Gastrocnemius medialis (tissue), 4 donors: Measurements from ENCODE around the gene NEMF. TPM values are rescaled to one million over a fixed set of nuclear protein-coding genes. Genes with fewer than 3 reads are reported as not detected.

Experiments used
- ATAC-seq, 2 donors: fragments of 150-250 bp; one replicate each; pipeline ENCODE4 v1.9.1; 2016
- DNase-seq, 2 donors: peaks; one replicate each; pipeline ENCODE4 v3.0.0-alpha.2; 2019
- H3K27ac ChIP-seq, 4 donors: fragments of 200-600 bp; sonication (generic); 1 replicate in 1 of 4; 2 replicates in 3 of 4; pipeline ENCODE4 v1.5.1; 2016 to 2018; ENCODE audit warnings: mild to moderate bottlenecking in 2 of 4, moderate library complexity in 1 of 4
- H3K27me3 ChIP-seq, 3 donors: fragments of 200-600 bp; sonication (generic) in 2 of 3; 1 replicate in 1 of 3; 2 replicates in 2 of 3; pipeline versions ENCODE4 v1.5.1 to v1.6.0; 2016 to 2019; ENCODE audit warnings: mild to moderate bottlenecking in 1 of 3, moderate library complexity in 1 of 3
- H3K36me3 ChIP-seq, 2 donors: fragments of 200-600 bp; sonication (generic) in 1 of 2; one replicate each; pipeline ENCODE4 v1.5.1; 2017 to 2018
- H3K4me1 ChIP-seq, 2 donors: fragments of 200-600 bp; sonication (generic) in 1 of 2; one replicate each; pipeline ENCODE4 v1.5.1; 2016 to 2017; ENCODE audit warnings: mild to moderate bottlenecking in 2 of 2
- H3K4me3 ChIP-seq, 4 donors: fragments of 200-600 bp; sonication (generic) in 3 of 4; 1 replicate in 1 of 4; 2 replicates in 3 of 4; pipeline ENCODE4 v1.5.1; 2016 to 2019; ENCODE audit warnings: mild to moderate bottlenecking in 2 of 4
- H3K9me3 ChIP-seq, 3 donors: fragments of 200-600 bp; sonication (generic) in 2 of 3; 1 replicate in 1 of 3; 2 replicates in 2 of 3; pipeline ENCODE4 v1.5.1; 2016 to 2019
- POLR2A ChIP-seq, 2 donors: fragments of 450-650 bp; IDR thresholded peaks; one replicate each; pipeline ENCODE4 v1.6.1; 2017; ENCODE audit warnings: antibody characterized with exemption in 2 of 2, mild to moderate bottlenecking in 2 of 2, moderate library complexity in 2 of 2
- in situ Hi-C, 4 donors: fragments of 200-750 bp; cut with MboI; loops; one replicate each; pipeline versions ENCODE4 v1.15.0 to v1.8.0; 2017; ENCODE audit warnings: low sequenced_read_pairs in 4 of 4
- intact Hi-C: fragments of 100-400 bp; cut with DNase I; formaldehyde crosslinking; loops from one replicate; pipeline ENCODE4 v1.15.1; 2023; ENCODE audit warnings: low total_unique reads
- total RNA-seq, 4 donors: library from RNA; depleted of rRNA; stranded (reverse); fragments of >200 nt; gene quantifications; one replicate each; pipeline versions ENCODE4 v1.1.0 to v1.2.3, GENCODE V29; 2016
- TF ChIP-seq, protein P1 (sequence below), 5 experiments: fragments of 450-650 bp in 3 of 5; fragments of 200-600 bp in 2 of 5; sonication (generic) in 2 of 5; IDR thresholded peaks in 4 of 5; conservative IDR thresholded peaks in 1 of 5; 1 replicate in 4 of 5; 2 replicates in 1 of 5; pipeline ENCODE4 v1.5.1; 2016 to 2019; ENCODE audit warnings: antibody characterized with exemption in 5 of 5, mild to moderate bottlenecking in 3 of 5, moderate library complexity in 3 of 5

The NEMF gene
- total RNA-seq, 4 donors from 2014 or later = 56.5 to 71.1 (median 65.2) TPM

DNA sequence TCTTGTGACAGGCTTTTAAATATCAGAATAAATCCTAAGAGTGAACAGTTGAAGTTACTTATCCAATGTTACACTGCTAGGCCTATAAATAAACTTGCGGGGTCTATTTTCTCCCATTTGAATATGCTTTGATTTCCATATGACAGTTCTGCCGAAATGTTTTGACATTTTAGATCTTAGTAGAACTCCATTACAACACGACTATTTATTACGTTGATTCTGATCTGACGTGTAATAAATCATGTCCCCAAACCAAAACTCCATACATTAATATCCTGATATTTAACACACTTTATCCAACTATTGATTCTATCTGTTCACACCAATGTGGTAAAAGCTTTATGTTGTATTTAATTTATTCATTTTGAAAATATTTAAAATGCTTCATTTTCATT is 16.1 kb upstream of the NEMF start:
- Histone ChIP-seq H3K27me3 (no peaks in the 10 kb centered on the region), H3K36me3 (no peaks in the 10 kb centered on the region), H3K9me3 (no peaks in the 10 kb centered on the region), H3K4me1 (peaks cover 5 to 7% of the 10 kb centered on the region in 2 donors), H3K4me3 (peak overlapping the region; percentile 41 to 86 (median 58)), H3K27ac (peak overlapping the region; percentile 82 to 96 (median 87))
- in situ Hi-C loops (loop anchor here in 3 of 4 donors (5.0 to 25.0 kb wide), 7 partner anchors 136 to 669 kb away; partner anchors contain the start of genes MAP4K5 (in 2 of the 3), SOS2 (in 1 of the 3) and VCPKMT (in 1 of the 3)), intact Hi-C loops (loop anchor here (1.0 to 10.0 kb wide), 4 partner anchors 24 to 906 kb away; partner anchors contain the start of genes DMAC2L, L2HGDH and MAP4K5)
- ATAC-seq = peak in 1 of 2 donors; percentile 15
- DNase-seq = no peak
- TF ChIP-seq, protein P1, sequence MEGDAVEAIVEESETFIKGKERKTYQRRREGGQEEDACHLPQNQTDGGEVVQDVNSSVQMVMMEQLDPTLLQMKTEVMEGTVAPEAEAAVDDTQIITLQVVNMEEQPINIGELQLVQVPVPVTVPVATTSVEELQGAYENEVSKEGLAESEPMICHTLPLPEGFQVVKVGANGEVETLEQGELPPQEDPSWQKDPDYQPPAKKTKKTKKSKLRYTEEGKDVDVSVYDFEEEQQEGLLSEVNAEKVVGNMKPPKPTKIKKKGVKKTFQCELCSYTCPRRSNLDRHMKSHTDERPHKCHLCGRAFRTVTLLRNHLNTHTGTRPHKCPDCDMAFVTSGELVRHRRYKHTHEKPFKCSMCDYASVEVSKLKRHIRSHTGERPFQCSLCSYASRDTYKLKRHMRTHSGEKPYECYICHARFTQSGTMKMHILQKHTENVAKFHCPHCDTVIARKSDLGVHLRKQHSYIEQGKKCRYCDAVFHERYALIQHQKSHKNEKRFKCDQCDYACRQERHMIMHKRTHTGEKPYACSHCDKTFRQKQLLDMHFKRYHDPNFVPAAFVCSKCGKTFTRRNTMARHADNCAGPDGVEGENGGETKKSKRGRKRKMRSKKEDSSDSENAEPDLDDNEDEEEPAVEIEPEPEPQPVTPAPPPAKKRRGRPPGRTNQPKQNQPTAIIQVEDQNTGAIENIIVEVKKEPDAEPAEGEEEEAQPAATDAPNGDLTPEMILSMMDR (IDR thresholded peaks at IDR 0.05 in 4 of 5, conservative IDR thresholded peaks at IDR 0.05 in 1 of 5) = no peak
- no peak for TF ChIP-seq POLR2A (IDR thresholded peaks at IDR 0.05)

DNA sequence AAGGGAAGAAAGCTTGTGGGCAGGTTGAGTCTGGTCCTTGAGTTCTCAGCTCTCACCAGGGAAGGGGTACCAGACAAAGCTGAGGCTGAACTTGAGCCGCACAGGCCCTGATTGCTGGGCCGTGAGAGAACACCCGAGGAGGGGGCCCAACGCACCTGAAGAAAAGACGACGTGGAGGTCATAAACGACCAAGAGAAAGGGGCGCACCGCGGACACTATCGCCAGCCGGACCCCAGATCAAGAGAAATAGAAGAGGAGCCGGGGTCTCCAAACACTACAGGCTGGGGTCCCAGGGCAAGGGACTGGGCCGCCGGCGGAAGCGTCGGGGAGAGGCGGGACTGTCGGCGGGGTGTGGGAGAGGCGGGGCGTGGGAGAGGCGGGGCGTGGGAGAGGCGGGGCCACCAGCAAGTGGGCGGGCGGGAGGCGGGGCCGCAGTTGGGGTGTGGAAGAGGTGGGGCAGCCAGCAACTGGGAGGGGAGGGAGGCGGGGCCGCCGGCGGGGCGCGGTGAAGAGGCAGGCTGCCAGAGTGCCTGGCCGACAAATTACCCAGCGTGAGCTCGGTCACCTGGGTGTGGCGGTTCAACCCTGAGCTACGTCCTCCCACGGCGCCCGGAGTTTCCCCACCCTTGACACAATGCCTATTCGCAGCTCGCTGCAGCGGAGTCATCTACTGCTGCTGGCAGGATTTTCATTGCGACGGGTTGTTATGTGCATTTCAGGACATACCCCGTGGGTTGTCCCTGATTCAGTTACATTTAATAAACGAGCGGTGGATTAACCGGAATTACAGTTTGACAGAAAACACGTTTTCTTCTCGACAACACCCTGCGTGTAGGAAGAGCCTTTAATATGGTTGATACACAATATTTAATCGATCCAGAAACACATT is 15.5 kb upstream of the NEMF start:
- Histone ChIP-seq H3K9me3 (no peaks in the 10 kb centered on the region), H3K4me1 (peaks cover 6 to 11% of the 10 kb centered on the region in 2 donors), H3K36me3 (no peaks in the 10 kb centered on the region), H3K27ac (peak overlapping the region; percentile 90 to 97 (median 94)), H3K4me3 (peak overlapping the region; percentile 55 to 86 (median 68)), H3K27me3 (no peaks in the 10 kb centered on the region)
- TF ChIP-seq POLR2A (IDR thresholded peaks at IDR 0.05) = peak; percentile 70 to 84
- TF ChIP-seq, protein P1 (IDR thresholded peaks at IDR 0.05 in 4 of 5, conservative IDR thresholded peaks at IDR 0.05 in 1 of 5) = peak in 1 of 5 experiments; percentile 33
- in situ Hi-C loops (loop anchor here in 3 of 4 donors (5.0 to 25.0 kb wide), 7 partner anchors 137 to 669 kb away; partner anchors contain the start of genes MAP4K5 (in 2 of the 3), SOS2 (in 1 of the 3) and VCPKMT (in 1 of the 3)), intact Hi-C loops (loop anchor here (1.0 to 10.0 kb wide), 4 partner anchors 24 to 907 kb away; partner anchors contain the start of genes DMAC2L, L2HGDH and MAP4K5)
- ATAC-seq = peak; percentile 92 to 93
- DNase-seq = peak; percentile 96 to 99

DNA sequence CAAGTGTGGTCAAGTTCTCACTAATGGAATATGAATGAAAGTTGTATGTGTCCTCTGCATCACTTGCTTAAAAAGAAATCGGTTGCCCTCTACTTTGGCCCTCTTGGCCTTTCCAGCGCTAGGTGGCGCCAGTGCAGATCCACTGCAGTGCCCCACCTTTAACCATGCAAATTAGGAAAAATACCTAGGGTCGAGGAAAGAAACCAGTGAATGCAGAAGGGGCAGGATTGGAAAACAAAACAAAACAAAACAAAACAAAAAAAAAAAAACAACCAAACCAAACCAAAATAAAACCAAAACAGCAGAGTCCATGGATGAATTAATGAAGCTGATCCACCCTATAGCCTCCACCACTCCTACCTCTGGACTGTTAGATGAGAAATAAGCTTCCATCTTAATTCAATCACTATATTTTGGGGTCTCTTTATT is 12.9 kb upstream of the NEMF start:
- TF ChIP-seq, protein P1 (IDR thresholded peaks at IDR 0.05 in 4 of 5, conservative IDR thresholded peaks at IDR 0.05 in 1 of 5) = peak; percentile 65 to 88 (median 71)
- no peak for TF ChIP-seq POLR2A (IDR thresholded peaks at IDR 0.05)
- in situ Hi-C loops (loop anchor here in 3 of 4 donors (5.0 to 25.0 kb wide), 7 partner anchors 139 to 672 kb away; partner anchors contain the start of genes MAP4K5 (in 2 of the 3), SOS2 (in 1 of the 3) and VCPKMT (in 1 of the 3)), intact Hi-C loops (loop anchor here (1.0 to 10.0 kb wide), 4 partner anchors 240 to 909 kb away; partner anchors contain the start of genes DMAC2L, L2HGDH and MAP4K5)
- Histone ChIP-seq H3K4me1 (peaks cover 6 to 14% of the 10 kb centered on the region in 2 donors), H3K4me3 (no peak overlapping the region), H3K27ac (peak overlapping the region; percentile 91 to 99 (median 98)), H3K36me3 (no peaks in the 10 kb centered on the region), H3K9me3 (no peaks in the 10 kb centered on the region), H3K27me3 (no peaks in the 10 kb centered on the region)
- DNase-seq (peak; percentile 20 to 69), ATAC-seq (no peak)

DNA sequence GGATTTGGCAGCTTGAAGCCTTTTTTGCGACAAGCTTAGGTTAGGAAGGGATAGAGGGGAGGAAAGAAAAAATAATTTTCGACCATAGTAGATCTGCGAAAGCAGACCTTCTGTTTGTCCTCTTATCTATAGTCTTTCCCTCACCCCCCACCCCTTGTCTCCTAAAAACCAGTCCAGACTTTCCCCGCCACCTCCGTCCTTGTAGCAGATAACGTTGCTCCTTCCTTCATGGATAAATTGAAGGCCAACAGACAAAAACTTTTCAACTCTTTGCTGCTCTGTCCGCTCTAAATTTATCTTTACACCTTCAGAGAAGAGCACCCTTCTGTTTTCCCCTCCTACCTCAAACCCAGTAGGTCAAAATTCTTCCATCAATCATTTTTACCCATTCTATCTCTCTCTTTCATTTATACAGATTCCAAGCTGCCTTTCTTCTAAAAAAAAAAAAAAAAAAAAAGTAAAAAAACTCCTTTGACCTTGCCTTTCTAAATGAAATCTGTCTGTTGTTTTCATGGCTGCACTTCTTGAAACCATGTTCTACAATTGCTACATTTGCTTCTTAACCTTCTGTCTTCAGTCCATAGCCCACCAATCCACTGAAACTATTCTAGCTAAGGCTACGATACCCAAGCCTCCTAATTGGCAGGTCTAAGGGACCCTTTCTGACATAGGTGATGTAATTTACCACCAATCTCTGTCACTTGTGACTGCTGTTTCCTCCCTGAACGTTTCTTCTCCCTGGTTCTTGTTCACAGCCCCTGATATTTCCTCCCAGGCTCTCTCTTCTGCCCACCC is 11.1 kb upstream of the NEMF start:
- in situ Hi-C loops = loop anchor here in 3 of 4 donors (10.0 to 25.0 kb wide), 5 partner anchors 141 to 674 kb away; partner anchors contain the start of genes MAP4K5 (in 2 of the 3), SOS2 (in 1 of the 3) and VCPKMT (in 1 of the 3)

More for the DNA sequence above, 11.1 kb upstream of the NEMF start:
- ATAC-seq (no peak), DNase-seq (no peak)
- peak overlapping the region; percentile 91 to 99 (median 98) for H3K27ac ChIP-seq
- H3K4me1 ChIP-seq = peaks cover 8 to 14% of the 10 kb centered on the region in 2 donors
- no peaks in the 10 kb centered on the region for H3K36me3 ChIP-seq
- no peaks in the 10 kb centered on the region for H3K9me3 ChIP-seq
- peak overlapping the region; percentile 70 to 89 (median 86) for H3K4me3 ChIP-seq
- no peaks in the 10 kb centered on the region for H3K27me3 ChIP-seq
- intact Hi-C loops = loop anchor here (2.0 to 10.0 kb wide), 5 partner anchors 137 to 911 kb away; partner anchors contain the start of genes DMAC2L, L2HGDH, MAP4K5 and SOS2
- TF ChIP-seq POLR2A (IDR thresholded peaks at IDR 0.05) = no peak
- TF ChIP-seq, protein P1 (IDR thresholded peaks at IDR 0.05 in 4 of 5, conservative IDR thresholded peaks at IDR 0.05 in 1 of 5) = no peak
